Renal cortex interstitium (tissue), 11 donors: Measurements from ENCODE around the gene CDH12. TPM values are rescaled to one million over a fixed set of nuclear protein-coding genes. Genes with fewer than 3 reads are reported as not detected.
"Not testable (repeated sequence)": the region's sequence is repeated elsewhere in the genome, so short reads cannot be mapped to it uniquely, and the experiment has no call there.

Experiments used
- DNase-seq, 11 donors: peaks; one replicate each; pipeline ENCODE4 v3.0.0-alpha.2; 2013; ENCODE audit warnings: low read depth in 9 of 11, low spot score in 4 of 11; ENCODE audit errors: extremely low read depth in 1 of 11
- polyA plus RNA-seq, 3 donors: library from polyadenylated mRNA; unstranded; fragments of 120-200 nt; gene quantifications; one replicate each; pipeline ENCODE4 v1.2.1, GENCODE V29; 2013; ENCODE audit not compliant: insufficient read length in 3 of 3

The CDH12 gene
- polyA plus RNA-seq, 3 donors, result 6.1 to 8.0 (median 6.4) TPM

- DNase-seq, result no peak
Measured at GRCh38 chr5:22023784-22024183, 829.4 kb downstream of the CDH12 start.

- not testable (repeated sequence) for DNase-seq
Measured at GRCh38 chr5:22012893-22013292, 840.3 kb downstream of the CDH12 start.

GRCh38 chr5:22010808-22011207 lies 842.3 kb downstream of the CDH12 start:
- DNase-seq, result not testable (repeated sequence)

GRCh38 chr5:22001097-22001496 lies 852.0 kb downstream of the CDH12 start:
- DNase-seq, result not testable (repeated sequence)

GRCh38 chr5:21985799-21986198 lies 867.3 kb downstream of the CDH12 start:
- DNase-seq, result not testable (repeated sequence)

- not testable (repeated sequence) for DNase-seq
Measured at GRCh38 chr5:21951571-21951970, 901.6 kb downstream of the CDH12 start.

- peak in 6 of 11 donors; percentile 15 to 40 (median 28) for DNase-seq
Measured at GRCh38 chr5:21931116-21931515, 922.0 kb downstream of the CDH12 start.

GRCh38 chr5:21919414-21920022 lies 933.6 kb downstream of the CDH12 start:
- DNase-seq, result peak in 7 of 11 donors; percentile 20 to 41 (median 33)

GRCh38 chr5:21918451-21918850 lies 934.7 kb downstream of the CDH12 start:
- DNase-seq, result no peak

GRCh38 chr5:21910731-21911130 lies 942.4 kb downstream of the CDH12 start:
- DNase-seq, result no peak

GRCh38 chr5:21895766-21896350 lies 957.3 kb downstream of the CDH12 start:
- DNase-seq, result no peak

GRCh38 chr5:21893161-21893560 lies 960.0 kb downstream of the CDH12 start:
- DNase-seq, result no peak

- DNase-seq, result peak in 2 of 11 donors; percentile 5 to 8
Measured at GRCh38 chr5:21889581-21889980, 963.6 kb downstream of the CDH12 start.

GRCh38 chr5:21882074-21882745 lies 970.9 kb downstream of the CDH12 start:
- DNase-seq, result no peak

- no peak for DNase-seq
Measured at GRCh38 chr5:21880164-21880563, 973.0 kb downstream of the CDH12 start.

- DNase-seq, result no peak
Measured at GRCh38 chr5:21862986-21863385, 990.2 kb downstream of the CDH12 start.

GRCh38 chr5:21858441-21858840 lies 994.7 kb downstream of the CDH12 start:
- DNase-seq, result no peak

- DNase-seq, result no peak
Measured at GRCh38 chr5:21856987-21857386, 996.2 kb downstream of the CDH12 start.

- DNase-seq, result no peak
Measured at GRCh38 chr5:21847300-21847699, 1005.8 kb downstream of the CDH12 start.

- DNase-seq, result no peak
Measured at GRCh38 chr5:21844960-21845359, 1008.2 kb downstream of the CDH12 start.
